Fibroblast of upper back skin (primary cell): ENCODE measurements around the gene MASTL.
"Not testable (repeated sequence)": the region's sequence is repeated elsewhere in the genome, so short reads cannot be mapped to it uniquely, and the experiment has no call there.

Source experiments
- DNase-seq: peaks from one replicate; pipeline ENCODE4 v3.0.0-alpha.2; 2013

Gene MASTL

DNA sequence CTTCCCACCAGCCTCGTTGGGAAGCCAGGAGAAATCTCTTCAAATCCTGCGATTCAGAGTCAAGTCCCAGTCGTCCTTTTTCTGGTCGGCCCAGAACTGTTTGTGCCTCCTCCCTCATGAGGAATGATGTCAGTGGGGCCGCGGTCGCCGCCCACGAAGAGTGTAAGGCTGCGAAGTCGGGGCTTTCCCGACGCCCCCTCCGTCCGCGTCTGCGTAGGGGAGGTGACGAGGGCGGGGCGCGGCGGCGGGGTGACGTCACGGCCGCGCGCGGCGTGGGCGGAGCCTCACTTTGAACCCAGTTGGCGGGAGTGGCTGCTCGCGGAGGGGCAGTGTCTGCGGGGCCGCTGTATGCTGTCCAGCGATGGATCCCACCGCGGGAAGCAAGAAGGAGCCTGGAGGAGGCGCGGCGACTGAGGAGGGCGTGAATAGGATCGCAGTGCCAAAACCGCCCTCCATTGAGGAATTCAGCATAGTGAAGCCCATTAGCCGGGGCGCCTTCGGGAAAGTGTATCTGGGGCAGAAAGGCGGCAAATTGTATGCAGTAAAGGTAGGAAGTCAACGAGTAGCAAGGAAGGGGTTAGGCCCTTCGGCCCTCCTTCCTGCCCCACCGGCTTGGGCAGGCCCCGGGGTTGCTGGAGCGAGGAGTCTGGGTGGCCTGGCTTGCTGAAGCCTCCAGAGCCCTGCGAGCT lies at the start of gene MASTL:
MASTL (plus strand) TSS at position 287 of the 689 bp plus-strand sequence; CDS start at position 362, 75 bp downstream.
- DNase-seq: peak; percentile 94

- no peak for DNase-seq
Measured at GRCh38 chr10:27108165-27108564, 47.0 kb upstream of the MASTL start.

- DNase-seq: no peak
Measured at GRCh38 chr10:27134371-27134770, 20.8 kb upstream of the MASTL start.

DNA sequence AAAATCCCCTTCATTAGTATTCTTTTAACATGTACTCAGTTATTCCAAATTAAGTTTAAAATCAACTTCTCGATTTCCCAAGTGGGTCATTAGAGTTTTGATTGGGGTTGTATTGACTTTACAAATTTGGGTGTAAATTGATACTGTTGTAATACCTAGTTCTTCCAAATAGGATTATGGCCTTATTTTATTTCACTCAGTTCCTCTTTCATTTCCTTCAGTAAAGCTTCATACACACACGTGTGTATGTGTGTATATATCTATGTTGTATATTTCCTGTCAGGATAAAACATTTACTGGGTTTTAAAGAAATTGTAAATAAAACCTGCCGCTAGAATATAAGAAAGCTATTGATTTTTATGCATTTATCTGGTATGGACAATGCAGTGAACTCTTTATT lies 16.9 kb upstream of the MASTL start:
- no peak for DNase-seq

- DNase-seq: no peak
Measured at GRCh38 chr10:27143686-27144085, 11.5 kb upstream of the MASTL start.

- DNase-seq: no peak
Measured at GRCh38 chr10:27145937-27146336, 9.2 kb upstream of the MASTL start.

- DNase-seq: no peak
Measured at GRCh38 chr10:27147701-27148100, 7.5 kb upstream of the MASTL start.

DNA sequence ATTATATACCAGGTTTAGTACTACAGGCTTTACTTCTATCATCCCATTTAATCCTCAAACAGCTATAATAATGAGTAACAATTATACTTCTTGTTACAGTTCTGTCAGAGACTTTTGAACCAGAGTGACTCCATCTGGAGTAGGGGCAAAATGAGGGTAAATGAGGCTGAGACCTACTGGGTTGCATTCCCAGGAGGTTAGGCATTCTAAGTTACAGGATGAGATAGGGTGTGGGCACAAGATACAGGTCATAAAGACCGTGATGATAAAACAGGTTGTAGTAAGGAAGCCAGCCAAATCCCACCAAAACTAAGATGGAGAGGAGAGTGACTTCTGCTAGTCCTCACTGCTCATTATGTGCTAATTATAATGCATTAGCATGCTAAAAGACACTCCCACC lies 4.9 kb upstream of the MASTL start:
- DNase-seq: no peak

- DNase-seq: no peak
Measured at GRCh38 chr10:27152687-27153086, 2.5 kb upstream of the MASTL start.

DNA sequence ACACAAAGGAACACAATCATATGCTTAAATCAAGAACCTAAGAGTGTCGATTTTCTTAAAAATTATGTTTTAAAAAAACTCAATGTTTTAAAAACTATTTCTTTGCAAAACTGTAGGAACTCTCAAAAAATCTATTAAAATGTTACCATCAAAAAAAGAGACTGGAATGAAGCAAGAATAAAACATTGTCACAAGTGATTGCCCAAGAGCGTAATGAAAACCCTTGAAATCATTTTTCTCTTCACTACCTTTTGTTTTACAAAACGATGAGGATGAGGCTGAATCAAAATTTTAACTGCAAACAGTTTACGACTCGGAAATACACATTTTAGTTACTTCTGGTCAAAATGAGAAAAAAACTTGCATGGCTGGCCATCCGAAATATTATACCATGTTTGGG lies 1.8 kb upstream of the MASTL start:
- no peak for DNase-seq

GRCh38 chr10:27153845-27154193 lies 1.3 kb upstream of the MASTL start:
- DNase-seq: peak; percentile 10

DNA sequence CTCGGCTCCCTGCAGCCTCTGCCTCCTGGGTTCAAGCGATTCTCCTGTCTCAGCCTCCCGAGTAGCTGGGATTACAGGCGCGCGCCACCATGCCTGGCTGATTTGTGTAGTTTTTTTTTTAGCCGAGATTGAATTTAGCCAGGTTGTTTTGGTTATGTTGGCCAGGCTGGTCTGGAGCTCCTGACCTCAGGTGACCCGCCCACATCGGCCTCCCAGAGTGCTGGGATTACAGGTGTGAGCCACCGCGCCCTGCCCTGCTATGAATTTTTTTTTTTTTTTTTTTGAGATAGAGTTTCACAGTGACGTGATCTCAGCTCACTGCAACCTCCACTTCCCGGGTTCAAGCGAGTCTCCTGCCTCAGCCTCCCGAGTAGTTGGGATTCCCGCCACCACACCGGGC lies 1.4 kb downstream of the MASTL start:
- not testable (repeated sequence) for DNase-seq

GRCh38 chr10:27157150-27157549 lies 2.0 kb downstream of the MASTL start:
- no peak for DNase-seq

DNA sequence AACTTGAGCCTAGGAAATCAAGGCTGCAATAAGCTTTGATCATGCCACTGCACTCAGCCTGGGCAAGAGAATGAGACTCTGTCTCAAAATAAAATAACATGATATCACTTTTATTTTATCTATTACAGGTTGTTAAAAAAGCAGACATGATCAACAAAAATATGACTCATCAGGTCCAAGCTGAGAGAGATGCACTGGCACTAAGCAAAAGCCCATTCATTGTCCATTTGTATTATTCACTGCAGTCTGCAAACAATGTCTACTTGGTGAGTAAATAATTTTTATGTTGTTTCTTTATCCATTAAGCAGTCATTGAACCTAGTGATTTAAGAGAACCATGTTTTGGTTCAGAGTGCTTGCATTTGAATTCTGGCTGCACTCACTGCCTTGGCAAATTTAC lies 3.3 kb downstream of the MASTL start:
- DNase-seq: no peak

DNA sequence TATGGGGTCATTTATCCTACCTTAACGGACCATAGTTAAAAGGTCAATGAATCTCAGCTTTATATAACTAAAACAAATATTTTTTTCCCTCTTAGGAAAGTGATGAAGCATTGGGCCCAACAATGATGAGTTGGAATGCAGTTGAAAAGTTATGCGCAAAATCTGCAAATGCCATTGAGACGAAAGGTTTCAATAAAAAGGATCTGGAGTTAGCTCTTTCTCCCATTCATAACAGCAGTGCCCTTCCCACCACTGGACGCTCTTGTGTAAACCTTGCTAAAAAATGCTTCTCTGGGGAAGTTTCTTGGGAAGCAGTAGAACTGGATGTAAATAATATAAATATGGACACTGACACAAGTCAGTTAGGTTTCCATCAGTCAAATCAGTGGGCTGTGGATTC lies 14.7 kb downstream of the MASTL start:
- no peak for DNase-seq

DNA sequence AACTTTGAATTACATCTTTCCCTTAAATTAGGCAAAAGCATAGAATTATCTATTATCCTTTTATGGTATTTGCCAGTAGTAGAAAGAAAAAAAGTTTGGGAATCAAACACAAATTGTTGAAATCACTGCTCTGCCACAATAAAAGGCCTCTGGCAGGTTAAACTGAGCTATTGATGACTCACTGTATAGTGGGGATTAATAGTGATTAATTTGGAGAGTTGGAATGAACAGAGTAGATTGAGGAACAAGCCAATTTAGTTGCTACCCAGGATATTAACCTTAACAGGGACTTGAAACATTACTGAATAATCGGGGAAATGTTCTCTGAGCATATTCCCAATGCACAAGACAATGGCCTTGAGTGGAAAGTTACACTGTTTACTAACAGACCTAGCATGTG lies 33.1 kb downstream of the MASTL start:
- peak; percentile 0 for DNase-seq

DNA sequence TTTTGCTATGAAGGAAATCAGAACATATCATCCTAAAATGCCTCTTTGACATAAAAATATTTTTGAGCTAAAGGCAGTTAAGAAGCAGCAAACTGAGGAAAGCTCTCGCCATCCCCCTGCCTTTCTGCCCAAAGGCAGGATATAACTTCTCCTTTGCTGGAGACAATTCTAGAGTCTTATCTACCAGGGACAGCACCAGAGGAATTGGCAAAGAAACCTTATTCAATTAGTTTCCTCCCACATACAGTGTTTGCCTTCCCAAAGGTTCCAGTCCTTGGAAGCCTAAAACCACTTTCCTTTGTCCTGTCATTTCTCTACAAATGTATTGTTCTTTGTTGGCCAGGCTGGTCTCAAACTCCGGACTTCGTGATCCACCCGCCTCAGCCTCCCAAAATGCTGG lies 33.7 kb downstream of the MASTL start:
- DNase-seq: no peak

GRCh38 chr10:27190508-27190907 lies 35.4 kb downstream of the MASTL start:
- no peak for DNase-seq

- peak; percentile 78 for DNase-seq
Measured at GRCh38 chr10:27192284-27192683, 37.1 kb downstream of the MASTL start.

DNA sequence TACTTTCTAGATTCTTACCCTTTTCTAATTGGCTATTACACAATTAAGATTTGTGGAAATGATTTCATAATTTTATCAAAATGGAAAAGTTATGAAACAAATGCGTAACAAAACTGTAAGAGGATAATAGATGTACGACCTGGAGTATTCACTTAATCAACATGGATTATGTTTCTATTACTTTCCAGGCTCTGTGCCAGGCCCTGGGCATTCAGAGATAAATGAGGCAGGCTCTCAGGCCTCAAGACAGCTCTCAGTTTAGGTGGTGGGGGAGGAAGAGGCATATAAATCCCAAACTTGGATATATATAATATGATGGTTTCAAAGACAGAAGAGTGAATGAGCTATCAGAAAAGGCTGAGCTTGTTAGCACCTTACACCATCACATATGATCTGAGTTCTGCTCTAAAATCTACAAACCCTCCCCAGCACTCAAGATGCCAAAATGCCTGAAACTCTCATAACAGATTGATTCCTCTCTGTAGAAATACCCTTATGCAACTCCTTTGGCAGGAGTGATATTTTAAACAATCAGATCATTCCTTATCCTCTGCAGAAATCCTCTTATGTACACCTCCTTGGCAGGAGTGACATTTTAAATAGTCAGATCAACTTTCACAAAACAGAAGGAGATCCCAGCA lies 42.9 kb downstream of the MASTL start:
- DNase-seq: no peak

GRCh38 chr10:27203806-27204205 lies 48.7 kb downstream of the MASTL start:
- DNase-seq: no peak

GRCh38 chr10:27207350-27207749 lies 52.2 kb downstream of the MASTL start:
- DNase-seq: no peak

DNA sequence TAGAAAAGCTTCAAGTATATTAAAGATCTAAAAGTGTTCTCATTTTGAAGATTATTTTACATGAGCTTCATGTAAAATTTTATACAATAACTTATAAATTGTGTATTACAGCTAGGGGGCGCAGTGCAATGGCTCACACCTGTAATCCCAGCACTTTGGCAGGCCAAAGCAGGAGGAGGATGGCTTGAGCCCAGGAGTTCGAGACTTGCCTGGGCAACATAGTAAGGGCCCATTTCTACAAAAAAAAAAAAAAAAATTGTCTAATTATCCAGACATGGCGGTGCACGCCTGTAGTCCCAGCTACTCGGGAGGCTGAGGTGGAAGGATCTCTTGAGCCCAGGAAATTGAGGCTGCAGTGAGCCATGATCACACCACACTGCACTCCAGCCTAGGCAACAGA lies 68.8 kb downstream of the MASTL start:
- peak; percentile 34 for DNase-seq

DNA sequence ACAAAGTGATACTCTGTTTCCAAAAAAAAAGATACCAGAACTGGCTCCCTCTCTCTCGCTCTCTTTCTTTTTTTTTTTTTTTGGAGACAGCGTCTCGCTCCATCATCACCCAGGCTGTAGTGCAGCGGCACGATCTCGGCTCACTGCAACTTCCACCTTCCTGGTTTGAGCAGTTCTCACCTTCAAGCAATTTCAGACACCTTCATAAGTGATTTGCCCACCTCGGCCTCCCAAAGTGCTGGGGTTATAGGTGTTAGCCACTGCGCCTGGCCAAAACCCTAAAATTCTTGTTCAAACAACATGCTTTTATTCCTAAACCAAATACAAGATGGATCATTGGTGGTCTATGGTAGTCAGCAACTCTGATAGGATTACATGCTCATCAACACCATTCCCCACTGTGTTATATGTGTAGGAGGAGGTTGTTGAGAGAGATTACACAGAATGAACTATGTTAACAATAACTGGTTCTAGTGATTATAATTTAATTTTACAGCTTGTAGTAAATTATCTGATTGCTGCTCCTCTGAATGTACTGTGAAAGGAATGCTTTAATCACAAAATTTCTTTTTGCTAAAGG lies 69.9 kb downstream of the MASTL start:
- DNase-seq: no peak
